ENCODE data around the gene MAGOH.
A peak's percentile ranks its signal among the peaks of the same experiment; 100 is the strongest.
"Not testable (repeated sequence)": the region's sequence is repeated elsewhere in the genome, so short reads cannot be mapped to it uniquely, and the experiment has no call there.

The MAGOH gene

GRCh38 chr1:53220171-53220961 lies 18.0 kb downstream of the MAGOH start, which contains the start of gene CZIB:
TSS of gene CZIB (minus strand) at chr1:53220634. CDS start at chr1:53220575, 59 bp downstream.
- DNase-seq (ENCODE audit: low spot score), result peak; percentile 97

GRCh38 chr1:53219711-53220110 lies 18.6 kb downstream of the MAGOH start:
- no peak for DNase-seq (ENCODE audit: low spot score)

- DNase-seq (ENCODE audit: low spot score), result no peak
Measured at GRCh38 chr1:53218201-53218600, 20.1 kb downstream of the MAGOH start.

GRCh38 chr1:53214376-53214940 lies 23.9 kb downstream of the MAGOH start:
- no peak for DNase-seq (ENCODE audit: low spot score)

GRCh38 chr1:53210954-53211353 lies 27.4 kb downstream of the MAGOH start:
- no peak for DNase-seq (ENCODE audit: low spot score)

- DNase-seq (ENCODE audit: low spot score), result no peak
Measured at GRCh38 chr1:53210352-53210751, 28.0 kb downstream of the MAGOH start.

- peak; percentile 37 for DNase-seq (ENCODE audit: low spot score)
Measured at GRCh38 chr1:53207726-53208125, 30.6 kb downstream of the MAGOH start.

- DNase-seq (ENCODE audit: low spot score), result no peak
Measured at GRCh38 chr1:53206735-53207379, 31.5 kb downstream of the MAGOH start.

GRCh38 chr1:53206083-53206685 lies 32.1 kb downstream of the MAGOH start:
- DNase-seq (ENCODE audit: low spot score), result not testable (repeated sequence)

- not testable (repeated sequence) for DNase-seq (ENCODE audit: low spot score)
Measured at GRCh38 chr1:53205496-53205895, 32.8 kb downstream of the MAGOH start.

- no peak for DNase-seq (ENCODE audit: low spot score)
Measured at GRCh38 chr1:53203466-53203865, 34.9 kb downstream of the MAGOH start.

- DNase-seq (ENCODE audit: low spot score), result peak; percentile 48
Measured at GRCh38 chr1:53198241-53198651, 40.1 kb downstream of the MAGOH start.

- peak; percentile 52 for DNase-seq (ENCODE audit: low spot score)
Measured at GRCh38 chr1:53197291-53198200, 40.8 kb downstream of the MAGOH start.

- DNase-seq (ENCODE audit: low spot score), result peak; percentile 99
Measured at GRCh38 chr1:53196485-53197290, 41.6 kb downstream of the MAGOH start, which contains the start of gene CPT2. TSS of gene CPT2 (plus strand) at chr1:53196824. CDS start at chr1:53196944, 120 bp downstream.

- DNase-seq (ENCODE audit: low spot score), result no peak
Measured at GRCh38 chr1:53196017-53196484, 42.3 kb downstream of the MAGOH start.

GRCh38 chr1:53195246-53196016 lies 42.9 kb downstream of the MAGOH start:
- DNase-seq (ENCODE audit: low spot score), result no peak

- DNase-seq (ENCODE audit: low spot score), result no peak
Measured at GRCh38 chr1:53190210-53190611, 48.1 kb downstream of the MAGOH start.

- DNase-seq (ENCODE audit: low spot score), result no peak
Measured at GRCh38 chr1:53189061-53189460, 49.3 kb downstream of the MAGOH start.

- no peak for DNase-seq (ENCODE audit: low spot score)
Measured at GRCh38 chr1:53188099-53188498, 50.2 kb downstream of the MAGOH start.

GRCh38 chr1:53187401-53187800 lies 50.9 kb downstream of the MAGOH start:
- no peak for DNase-seq (ENCODE audit: low spot score)

Data from GM03348 (cell line).